GM23338 (cell line): ENCODE results near the gene MAD1L1. TPM values are rescaled to one million over a fixed set of nuclear protein-coding genes. Genes with fewer than 3 reads are reported as not detected.

ENCODE experiments used
- ATAC-seq: fragments of 200-7000 bp; cut with Tn5 transposase; 3 replicates; pipeline ENCODE4 v1.9.1; 2020
- DNase-seq: peaks from one replicate; pipeline ENCODE4 v3.0.0-alpha.2; 2015; ENCODE audit warnings: low spot score
- H2AFZ ChIP-seq: fragments of 200-600 bp; sonication (generic); 2 replicates; pipeline ENCODE4 v1.8.0; 2016; ENCODE audit warnings: antibody characterized with exemption, mild to moderate bottlenecking, moderate library complexity
- H3F3A ChIP-seq: fragments of 200-600 bp; sonication (generic); replicated peaks from 2 replicates; pipeline ENCODE4 v1.8.0; 2017; ENCODE audit warnings: antibody characterized with exemption, mixed run types, low read depth
- H3K27ac ChIP-seq: fragments of 200-600 bp; sonication (generic); 2 replicates; pipeline ENCODE4 v1.6.1; 2016; ENCODE audit warnings: low read depth
- H3K27me3 ChIP-seq: fragments of 200-600 bp; sonication (generic); 2 replicates; pipeline ENCODE4 v1.8.0; 2016; ENCODE audit warnings: mild to moderate bottlenecking, mixed run types, moderate library complexity; ENCODE audit not compliant: insufficient read depth
- H3K36me3 ChIP-seq: fragments of 200-600 bp; sonication (generic); 2 replicates; pipeline ENCODE4 v1.8.0; 2016; ENCODE audit warnings: mild to moderate bottlenecking; ENCODE audit not compliant: insufficient read depth
- H3K4me1 ChIP-seq: fragments of 200-600 bp; sonication (generic); 2 replicates; pipeline ENCODE4 v1.8.0; 2016; ENCODE audit warnings: mild to moderate bottlenecking, moderate library complexity; ENCODE audit not compliant: insufficient read depth
- H3K4me2 ChIP-seq: fragments of 200-600 bp; sonication (generic); 2 replicates; pipeline ENCODE4 v1.7.1; 2017; ENCODE audit warnings: mixed run types
- H3K4me3 ChIP-seq: fragments of 200-600 bp; sonication (generic); 2 replicates; pipeline ENCODE4 v1.6.1; 2016; ENCODE audit warnings: mixed run types
- H3K79me2 ChIP-seq: fragments of 200-600 bp; sonication (generic); replicated peaks from 2 replicates; pipeline ENCODE4 v1.8.0; 2017; ENCODE audit warnings: mild to moderate bottlenecking; ENCODE audit not compliant: insufficient read depth
- H3K9me2 ChIP-seq: fragments of 200-600 bp; sonication (generic); 2 replicates; pipeline ENCODE4 v1.8.0; 2017; ENCODE audit not compliant: insufficient read depth
- H4K20me1 ChIP-seq: fragments of 200-600 bp; sonication (generic); replicated peaks from 2 replicates; pipeline ENCODE4 v1.8.0; 2017; ENCODE audit warnings: mild to moderate bottlenecking; ENCODE audit not compliant: insufficient read depth
- H3K27ac Mint-ChIP-seq: 2 replicates; pipeline ENCODE4 v1.8.0; 2020; ENCODE audit warnings: inconsistent platforms, mild to moderate bottlenecking, moderate library complexity, mixed read lengths
- H3K27me3 Mint-ChIP-seq: 3 replicates; pipeline ENCODE4 v1.8.0; 2022; ENCODE audit warnings: low read depth, mild to moderate bottlenecking, moderate library complexity, mixed read lengths, inconsistent platforms; ENCODE audit not compliant: insufficient read depth, poor library complexity
- H3K36me3 Mint-ChIP-seq: 3 replicates; pipeline ENCODE4 v1.8.0; 2021; ENCODE audit warnings: low read depth, mild to moderate bottlenecking, inconsistent platforms, moderate library complexity, mixed read lengths
- H3K4me1 Mint-ChIP-seq: 3 replicates; pipeline ENCODE4 v1.8.0; 2020; ENCODE audit warnings: mild to moderate bottlenecking, inconsistent platforms, mixed read lengths
- H3K4me3 Mint-ChIP-seq: 3 replicates; pipeline ENCODE4 v1.8.0; 2021; ENCODE audit warnings: moderate library complexity, mild to moderate bottlenecking, inconsistent platforms, mixed read lengths
- H3K9me3 Mint-ChIP-seq: 3 replicates; pipeline ENCODE4 v1.8.0; 2020; ENCODE audit warnings: moderate library complexity, mild to moderate bottlenecking, inconsistent platforms, mixed read lengths
- EZH2 ChIP-seq: fragments of 200-600 bp; sonication (generic); IDR thresholded peaks from one replicate; pipeline ENCODE4 v1.8.0; 2017; ENCODE audit warnings: antibody characterized with exemption, mild to moderate bottlenecking, low read depth; ENCODE audit not compliant: unreplicated experiment
- EZH2phosphoT487 ChIP-seq: fragments of 200-600 bp; sonication (generic); IDR thresholded peaks from one replicate; pipeline ENCODE4 v1.8.1; 2018; ENCODE audit warnings: antibody characterized with exemption; ENCODE audit not compliant: unreplicated experiment
- JUNB ChIP-seq: IDR thresholded peaks from one replicate; pipeline ENCODE4 v1.6.1; 2016; ENCODE audit warnings: antibody characterized with exemption; ENCODE audit not compliant: unreplicated experiment
- NANOG ChIP-seq: IDR thresholded peaks from 2 replicates; pipeline ENCODE4 v1.6.1; 2016; ENCODE audit warnings: antibody characterized with exemption, borderline replicate concordance
- STAT1 ChIP-seq: IDR thresholded peaks from one replicate; pipeline ENCODE4 v1.6.1; 2016; ENCODE audit warnings: antibody characterized with exemption; ENCODE audit not compliant: unreplicated experiment
- ZNF114 ChIP-seq: fragments of 250-450 bp; sonication (Bioruptor Pico); IDR thresholded peaks from 2 replicates; pipeline ENCODE4 v1.5.0; 2020; ENCODE audit warnings: mild to moderate bottlenecking, moderate library complexity
- ZNF331 ChIP-seq: fragments of 250-450 bp; sonication (Bioruptor Pico); IDR thresholded peaks from 2 replicates; pipeline ENCODE4 v1.5.0; 2020; ENCODE audit warnings: low read depth, mild to moderate bottlenecking, moderate library complexity
- polyA plus RNA-seq: library from polyadenylated mRNA; unstranded; fragments of >200 nt; fragmentation: Nextera tagmentation; extraction: Ambion mirVana; gene quantifications from 2 replicates; pipeline ENCODE4 v1.2.1, GENCODE V29; 2016
- total RNA-seq: library from RNA; depleted of rRNA; stranded (reverse); fragments of >200 nt; shearing (Covaris generic); gene quantifications from 2 replicates; pipeline ENCODE4 v1.2.3, GENCODE V29; 2014
- TF ChIP-seq, protein P1 (sequence below), 2 experiments: fragments of 200-600 bp in 1 of 2; sonication (generic) in 1 of 2; conservative IDR thresholded peaks; 2 replicates each; pipeline versions ENCODE4 v1.5.1 to v1.6.1; 2016 to 2017; ENCODE audit warnings: antibody characterized with exemption in 2 of 2, low read depth in 2 of 2, mild to moderate bottlenecking in 2 of 2, moderate library complexity in 1 of 2
- TF ChIP-seq, protein P2 (sequence below): IDR thresholded peaks from one replicate; pipeline ENCODE4 v1.6.1; 2018; ENCODE audit warnings: antibody characterized with exemption; ENCODE audit not compliant: unreplicated experiment
- TF ChIP-seq, protein P3 (sequence below): IDR thresholded peaks from 2 replicates; pipeline ENCODE4 v1.6.1; 2016; ENCODE audit warnings: antibody characterized with exemption

MAD1L1 gene
- total and polyA plus RNA-seq, 2 experiments from 2014 or later: 40.3 to 59.3 TPM

- no peaks in the 10 kb centered on the region for H3K36me3 ChIP-seq
- H3F3A ChIP-seq: no peaks in the 10 kb centered on the region
- H3K27me3 ChIP-seq: no peaks in the 10 kb centered on the region
- no peak for TF ChIP-seq NANOG
- TF ChIP-seq, protein P1, sequence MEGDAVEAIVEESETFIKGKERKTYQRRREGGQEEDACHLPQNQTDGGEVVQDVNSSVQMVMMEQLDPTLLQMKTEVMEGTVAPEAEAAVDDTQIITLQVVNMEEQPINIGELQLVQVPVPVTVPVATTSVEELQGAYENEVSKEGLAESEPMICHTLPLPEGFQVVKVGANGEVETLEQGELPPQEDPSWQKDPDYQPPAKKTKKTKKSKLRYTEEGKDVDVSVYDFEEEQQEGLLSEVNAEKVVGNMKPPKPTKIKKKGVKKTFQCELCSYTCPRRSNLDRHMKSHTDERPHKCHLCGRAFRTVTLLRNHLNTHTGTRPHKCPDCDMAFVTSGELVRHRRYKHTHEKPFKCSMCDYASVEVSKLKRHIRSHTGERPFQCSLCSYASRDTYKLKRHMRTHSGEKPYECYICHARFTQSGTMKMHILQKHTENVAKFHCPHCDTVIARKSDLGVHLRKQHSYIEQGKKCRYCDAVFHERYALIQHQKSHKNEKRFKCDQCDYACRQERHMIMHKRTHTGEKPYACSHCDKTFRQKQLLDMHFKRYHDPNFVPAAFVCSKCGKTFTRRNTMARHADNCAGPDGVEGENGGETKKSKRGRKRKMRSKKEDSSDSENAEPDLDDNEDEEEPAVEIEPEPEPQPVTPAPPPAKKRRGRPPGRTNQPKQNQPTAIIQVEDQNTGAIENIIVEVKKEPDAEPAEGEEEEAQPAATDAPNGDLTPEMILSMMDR (conservative IDR thresholded peaks at IDR 0.05; ENCODE audit: low read depth in 2 of 2): no peak
- no peak for TF ChIP-seq STAT1
- TF ChIP-seq EZH2phosphoT487: no peak
- TF ChIP-seq, protein P2, sequence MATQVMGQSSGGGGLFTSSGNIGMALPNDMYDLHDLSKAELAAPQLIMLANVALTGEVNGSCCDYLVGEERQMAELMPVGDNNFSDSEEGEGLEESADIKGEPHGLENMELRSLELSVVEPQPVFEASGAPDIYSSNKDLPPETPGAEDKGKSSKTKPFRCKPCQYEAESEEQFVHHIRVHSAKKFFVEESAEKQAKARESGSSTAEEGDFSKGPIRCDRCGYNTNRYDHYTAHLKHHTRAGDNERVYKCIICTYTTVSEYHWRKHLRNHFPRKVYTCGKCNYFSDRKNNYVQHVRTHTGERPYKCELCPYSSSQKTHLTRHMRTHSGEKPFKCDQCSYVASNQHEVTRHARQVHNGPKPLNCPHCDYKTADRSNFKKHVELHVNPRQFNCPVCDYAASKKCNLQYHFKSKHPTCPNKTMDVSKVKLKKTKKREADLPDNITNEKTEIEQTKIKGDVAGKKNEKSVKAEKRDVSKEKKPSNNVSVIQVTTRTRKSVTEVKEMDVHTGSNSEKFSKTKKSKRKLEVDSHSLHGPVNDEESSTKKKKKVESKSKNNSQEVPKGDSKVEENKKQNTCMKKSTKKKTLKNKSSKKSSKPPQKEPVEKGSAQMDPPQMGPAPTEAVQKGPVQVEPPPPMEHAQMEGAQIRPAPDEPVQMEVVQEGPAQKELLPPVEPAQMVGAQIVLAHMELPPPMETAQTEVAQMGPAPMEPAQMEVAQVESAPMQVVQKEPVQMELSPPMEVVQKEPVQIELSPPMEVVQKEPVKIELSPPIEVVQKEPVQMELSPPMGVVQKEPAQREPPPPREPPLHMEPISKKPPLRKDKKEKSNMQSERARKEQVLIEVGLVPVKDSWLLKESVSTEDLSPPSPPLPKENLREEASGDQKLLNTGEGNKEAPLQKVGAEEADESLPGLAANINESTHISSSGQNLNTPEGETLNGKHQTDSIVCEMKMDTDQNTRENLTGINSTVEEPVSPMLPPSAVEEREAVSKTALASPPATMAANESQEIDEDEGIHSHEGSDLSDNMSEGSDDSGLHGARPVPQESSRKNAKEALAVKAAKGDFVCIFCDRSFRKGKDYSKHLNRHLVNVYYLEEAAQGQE: no peak
- TF ChIP-seq EZH2: no peak
- TF ChIP-seq, protein P3, sequence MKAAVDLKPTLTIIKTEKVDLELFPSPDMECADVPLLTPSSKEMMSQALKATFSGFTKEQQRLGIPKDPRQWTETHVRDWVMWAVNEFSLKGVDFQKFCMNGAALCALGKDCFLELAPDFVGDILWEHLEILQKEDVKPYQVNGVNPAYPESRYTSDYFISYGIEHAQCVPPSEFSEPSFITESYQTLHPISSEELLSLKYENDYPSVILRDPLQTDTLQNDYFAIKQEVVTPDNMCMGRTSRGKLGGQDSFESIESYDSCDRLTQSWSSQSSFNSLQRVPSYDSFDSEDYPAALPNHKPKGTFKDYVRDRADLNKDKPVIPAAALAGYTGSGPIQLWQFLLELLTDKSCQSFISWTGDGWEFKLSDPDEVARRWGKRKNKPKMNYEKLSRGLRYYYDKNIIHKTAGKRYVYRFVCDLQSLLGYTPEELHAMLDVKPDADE: no peak
- no peak for TF ChIP-seq JUNB
- TF ChIP-seq ZNF331 (CRISPR knock-in tag): no peak
- TF ChIP-seq ZNF114 (CRISPR knock-in tag): no peak
- Mint-ChIP-seq H3K4me1 (no peaks in the 10 kb centered on the region), H3K27ac (no peak overlapping the region), H3K4me3 (no peak overlapping the region), H3K36me3 (peaks cover 16% of the 10 kb centered on the region; the same call in 2 of the 3 replicates), H3K9me3 (peaks cover 51% of the 10 kb centered on the region), H3K27me3 (peaks cover 19% of the 10 kb centered on the region)
- no peak overlapping the region for H3K27ac ChIP-seq
- no peaks in the 10 kb centered on the region for H3K9me2 ChIP-seq
- H3K4me2 ChIP-seq: no peak overlapping the region
- no peaks in the 10 kb centered on the region for H3K79me2 ChIP-seq
- H4K20me1 ChIP-seq: no peaks in the 10 kb centered on the region
- no peak for DNase-seq
- H3K4me3 ChIP-seq: no peak overlapping the region
- H2AFZ ChIP-seq: no peak overlapping the region
- H3K4me1 ChIP-seq: no peaks in the 10 kb centered on the region
- no peak for ATAC-seq
Observed at GRCh38 chr7:1802899-1803298, 429.8 kb downstream of the MAD1L1 start.
